Cardiac fibroblast (primary cell): ENCODE data around the gene PDE1C.
A peak's percentile ranks its signal among the peaks of the same experiment; 100 is the strongest.

ENCODE experiments used
- DNase-seq, 2 donors: peaks; one replicate each; pipeline versions ENCODE4 v3.0.0 to v3.0.0-alpha.2; 2010; ENCODE audit warnings: low read depth in 2 of 2
- H3K4me3 ChIP-seq, 2 donors: replicated peaks in 1 of 2; 1 replicate in 1 of 2; 2 replicates in 1 of 2; pipeline ENCODE4 v1.5.1; 2011; ENCODE audit warnings: low read depth in 2 of 2, low read length in 2 of 2, mild to moderate bottlenecking in 2 of 2, moderate library complexity in 1 of 2
- TF ChIP-seq, protein P1 (sequence below): IDR thresholded peaks from one replicate; pipeline ENCODE4 v1.5.1; 2011; ENCODE audit warnings: low read depth, mild to moderate bottlenecking, low read length, inconsistent platforms

PDE1C gene

DNA sequence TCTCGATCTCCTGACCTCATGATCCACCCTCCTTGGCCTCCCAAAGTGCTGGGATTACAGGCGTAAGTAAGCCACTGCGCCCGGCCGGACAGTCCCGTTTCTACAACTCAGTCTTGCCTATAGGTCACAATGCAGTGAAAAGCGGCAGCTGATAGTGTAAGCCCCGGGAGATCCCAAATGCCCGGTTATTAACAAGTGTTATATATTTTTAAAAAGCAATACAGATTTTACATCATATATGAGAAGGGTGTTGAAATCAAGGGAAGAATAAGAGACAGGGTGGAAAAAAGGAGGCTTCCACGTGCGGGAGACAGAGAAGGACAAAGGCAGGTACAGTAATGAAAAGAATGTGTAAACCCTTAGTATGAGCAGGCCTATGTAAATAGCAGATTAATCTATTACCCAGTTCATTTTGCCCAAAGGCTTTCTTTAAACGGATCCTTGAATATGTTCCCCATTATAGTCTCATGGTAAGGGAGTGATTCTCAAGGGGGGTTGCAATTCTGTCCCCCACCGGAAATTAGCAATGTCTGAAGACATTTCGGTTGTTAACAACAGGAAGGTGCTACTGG, 170.8 kb downstream of the PDE1C start:
- no peak overlapping the region for H3K4me3 ChIP-seq
- no peak for DNase-seq
- TF ChIP-seq, protein P1, sequence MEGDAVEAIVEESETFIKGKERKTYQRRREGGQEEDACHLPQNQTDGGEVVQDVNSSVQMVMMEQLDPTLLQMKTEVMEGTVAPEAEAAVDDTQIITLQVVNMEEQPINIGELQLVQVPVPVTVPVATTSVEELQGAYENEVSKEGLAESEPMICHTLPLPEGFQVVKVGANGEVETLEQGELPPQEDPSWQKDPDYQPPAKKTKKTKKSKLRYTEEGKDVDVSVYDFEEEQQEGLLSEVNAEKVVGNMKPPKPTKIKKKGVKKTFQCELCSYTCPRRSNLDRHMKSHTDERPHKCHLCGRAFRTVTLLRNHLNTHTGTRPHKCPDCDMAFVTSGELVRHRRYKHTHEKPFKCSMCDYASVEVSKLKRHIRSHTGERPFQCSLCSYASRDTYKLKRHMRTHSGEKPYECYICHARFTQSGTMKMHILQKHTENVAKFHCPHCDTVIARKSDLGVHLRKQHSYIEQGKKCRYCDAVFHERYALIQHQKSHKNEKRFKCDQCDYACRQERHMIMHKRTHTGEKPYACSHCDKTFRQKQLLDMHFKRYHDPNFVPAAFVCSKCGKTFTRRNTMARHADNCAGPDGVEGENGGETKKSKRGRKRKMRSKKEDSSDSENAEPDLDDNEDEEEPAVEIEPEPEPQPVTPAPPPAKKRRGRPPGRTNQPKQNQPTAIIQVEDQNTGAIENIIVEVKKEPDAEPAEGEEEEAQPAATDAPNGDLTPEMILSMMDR = no peak

DNA sequence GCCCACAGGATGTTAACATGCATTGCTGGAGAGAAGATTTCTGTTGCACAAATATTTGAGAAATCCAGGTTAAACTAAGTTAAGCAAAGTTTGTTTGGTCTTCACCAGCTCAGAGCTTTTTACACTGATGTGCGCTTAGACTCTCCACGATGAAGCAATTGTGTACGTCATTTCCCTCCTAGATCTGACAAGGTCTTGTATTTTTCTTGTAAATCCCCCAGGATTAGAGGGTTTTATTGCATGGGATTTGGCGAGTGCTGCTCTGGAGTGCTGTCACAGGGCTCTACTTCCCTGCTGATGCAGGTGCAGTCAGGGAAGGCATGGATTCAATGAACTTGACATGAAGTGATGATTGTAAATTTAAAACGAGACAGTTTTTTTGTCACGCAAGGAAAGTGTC, 173.3 kb downstream of the PDE1C start:
- DNase-seq = no peak
- TF ChIP-seq, protein P1 = no peak
- no peak overlapping the region for H3K4me3 ChIP-seq

DNA sequence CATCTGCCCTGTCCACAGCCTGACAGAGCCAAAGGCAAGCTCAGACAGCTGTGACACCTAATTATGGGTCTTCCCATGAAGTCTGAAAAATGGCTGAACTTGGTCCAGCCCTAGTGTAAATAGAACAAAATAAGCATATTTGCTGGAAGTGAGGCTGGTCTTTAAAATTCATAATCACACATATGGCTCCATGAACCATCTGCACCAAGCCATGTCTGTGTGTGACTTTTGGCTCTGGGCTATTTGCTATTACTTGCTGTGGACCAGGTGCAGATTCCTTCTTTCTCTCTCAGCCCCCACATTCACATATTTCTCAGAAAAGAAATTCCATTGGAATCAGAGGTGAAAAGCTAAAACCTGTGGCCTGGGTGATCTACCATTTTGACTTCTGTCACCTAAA, 175.9 kb downstream of the PDE1C start:
- H3K4me3 ChIP-seq = no peak overlapping the region
- TF ChIP-seq, protein P1 = no peak
- no peak for DNase-seq

- H3K4me3 ChIP-seq = no peak overlapping the region
- DNase-seq = no peak
- TF ChIP-seq, protein P1 = no peak
These were observed 176.8 kb downstream of the PDE1C start for GRCh38 chr7:31893365-31893764.

DNA sequence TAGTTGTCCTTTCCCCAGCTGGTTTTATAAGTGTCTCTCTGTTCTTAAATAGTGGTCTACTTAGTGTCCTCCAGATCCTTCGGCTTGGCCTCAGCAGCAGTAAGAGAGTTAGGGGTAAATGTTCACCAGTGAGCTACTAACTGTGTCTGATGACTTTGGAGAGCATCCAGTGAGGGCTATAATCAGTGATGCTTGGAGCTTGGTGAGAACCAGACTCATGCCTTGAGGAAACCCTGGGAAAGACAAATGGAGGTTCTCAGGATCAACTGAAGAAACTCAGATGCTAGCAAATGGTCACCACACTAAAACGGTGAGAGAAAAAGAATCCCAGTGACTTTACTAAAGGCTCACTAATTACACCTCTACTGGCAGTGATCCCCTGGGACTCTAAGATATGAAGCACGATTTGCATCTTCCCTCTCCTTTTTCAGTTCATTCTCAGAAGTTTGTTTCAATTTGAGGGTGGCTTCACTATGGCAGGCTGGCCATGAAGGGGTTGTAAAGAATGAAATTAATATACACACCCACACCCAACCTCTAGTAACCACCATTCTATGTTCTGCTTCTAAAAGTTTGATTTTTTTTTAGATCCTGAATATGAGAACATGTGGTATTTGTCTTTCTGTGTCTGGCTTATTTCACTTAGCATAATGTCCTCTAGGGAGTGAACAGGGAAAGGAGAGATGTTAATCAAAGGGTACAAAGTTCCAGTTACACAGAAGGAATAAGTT, 177.9 kb downstream of the PDE1C start:
- TF ChIP-seq, protein P1 = no peak
- H3K4me3 ChIP-seq = no peak overlapping the region
- no peak for DNase-seq

DNA sequence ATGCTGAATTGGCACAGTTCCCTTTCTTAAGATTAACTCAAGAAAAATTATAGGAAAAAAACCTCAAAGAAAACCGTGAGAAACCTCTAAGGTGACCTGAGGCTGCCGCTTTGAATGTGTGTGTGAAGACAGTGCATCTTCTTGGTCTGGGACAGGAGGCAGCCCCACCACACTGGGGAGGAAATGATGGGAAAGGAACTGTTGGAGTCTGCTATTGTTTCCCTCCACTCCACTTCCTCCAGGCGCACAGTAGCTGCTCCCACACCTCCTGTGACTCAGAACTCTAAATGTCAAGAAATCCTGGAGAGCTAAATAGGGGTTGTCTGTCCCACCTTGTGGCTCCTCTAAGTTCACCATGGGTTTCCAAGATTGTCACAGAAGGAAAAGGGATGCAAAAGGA, 179.4 kb downstream of the PDE1C start:
- DNase-seq = peak in 1 of 2 donors; percentile 2
- TF ChIP-seq, protein P1 = no peak
- no peak overlapping the region for H3K4me3 ChIP-seq
